ENCODE measurements around the gene USP6NL.

- TF ChIP-seq ARNT (IDR thresholded peaks at IDR 0.05) (no peak), BHLHE40 (IDR thresholded peaks at IDR 0.05; ENCODE audit: borderline replicate concordance) (no peak), FOXA1 (IDR thresholded peaks at IDR 0.05) (no peak), NFRKB (IDR thresholded peaks at IDR 0.05) (no peak), SUZ12 (IDR thresholded peaks at IDR 0.05) (no peak), PKNOX1 (IDR thresholded peaks at IDR 0.05) (no peak)
Observed at GRCh38 chr10:11601670-11602069, 9.8 kb downstream of the USP6NL start.
